HCEC 1CT (cell line): Measurements from ENCODE around the gene ARHGEF33.

Experiments used
- DNase-seq: peaks from one replicate; pipeline ENCODE4 v3.0.0-alpha.2; 2017

Gene ARHGEF33

DNA sequence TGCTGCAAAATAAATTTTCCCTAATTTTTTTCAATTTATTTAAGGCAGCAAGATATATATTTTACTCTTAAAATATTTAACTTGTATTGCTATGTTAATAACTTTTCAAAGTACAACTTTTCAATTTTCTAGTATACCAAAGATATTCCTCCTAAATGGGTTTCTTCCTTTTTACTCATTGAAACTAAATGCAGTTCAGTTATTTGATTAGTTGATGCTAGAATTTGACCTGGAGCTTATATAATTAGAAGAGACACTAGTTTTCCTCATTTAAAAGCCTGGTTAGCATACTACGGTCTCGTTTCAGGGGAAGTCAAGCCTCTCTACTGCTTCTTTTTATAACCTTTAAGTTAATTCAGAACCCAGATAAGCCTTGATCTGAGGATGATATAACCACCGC lies at the start of gene ARHGEF33:
Gene ARHGEF33 (plus strand): TSS at position 301 of the 400 bp plus-strand sequence. CDS start 29,573 bp downstream, outside the sequence.
- no peak for DNase-seq

DNA sequence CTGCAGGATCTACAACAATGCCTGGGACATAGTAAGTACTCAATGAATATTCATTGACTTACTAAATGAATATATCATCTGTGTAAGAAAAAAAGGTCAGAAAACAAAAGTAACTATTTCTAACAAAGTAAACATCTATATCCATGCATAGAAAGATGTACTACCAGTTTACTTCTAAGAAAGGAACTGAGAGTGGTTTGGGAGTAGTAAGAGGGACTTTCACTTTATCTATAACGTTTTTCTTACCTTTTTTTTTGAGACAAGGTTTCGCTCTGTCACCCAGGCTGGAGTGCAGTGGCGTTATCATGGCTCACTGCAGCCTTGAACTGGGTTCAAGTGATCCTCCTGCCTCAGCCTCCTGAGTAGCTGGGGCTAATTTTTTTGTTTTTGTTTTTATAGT lies 39.6 kb upstream of the ARHGEF33 start:
- no peak for DNase-seq

DNA sequence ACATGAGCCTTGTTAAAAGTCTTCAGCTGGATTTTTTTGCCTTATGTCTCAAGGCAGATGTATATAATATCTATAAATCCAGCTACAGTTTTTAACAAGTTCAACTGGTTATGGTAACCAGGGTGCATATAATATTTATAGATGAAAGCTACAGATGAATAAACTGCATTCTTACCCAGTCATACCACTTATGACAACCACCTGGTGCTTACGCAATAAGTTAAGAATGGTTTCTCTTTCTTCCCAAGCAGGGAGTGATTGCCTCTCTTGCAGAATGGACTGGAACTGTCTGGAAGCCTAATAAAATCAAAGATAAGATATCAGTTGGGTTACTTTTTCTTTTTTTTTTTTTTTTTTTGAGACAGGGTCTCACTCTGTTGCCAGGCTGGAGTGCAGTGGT lies 33.5 kb upstream of the ARHGEF33 start:
- peak; percentile 42 for DNase-seq

DNA sequence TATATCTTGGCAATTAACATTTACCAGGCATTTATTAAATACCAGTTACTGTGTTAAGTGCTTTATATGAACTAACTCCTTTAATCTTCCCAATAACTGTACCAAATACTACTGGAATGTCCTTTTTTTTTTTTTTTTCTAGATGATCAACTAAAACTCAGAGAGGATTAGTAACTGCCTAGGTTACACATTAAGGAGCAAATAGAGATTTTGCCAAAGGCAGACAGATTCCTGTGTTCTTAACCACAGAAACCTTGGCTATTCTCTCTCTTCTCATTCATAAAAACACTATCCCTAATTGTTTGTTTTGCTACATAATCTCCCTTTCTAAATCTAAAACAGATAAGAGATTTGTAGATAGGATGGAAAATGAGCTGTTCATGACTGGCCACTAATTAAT lies 27.2 kb upstream of the ARHGEF33 start:
- no peak for DNase-seq

DNA sequence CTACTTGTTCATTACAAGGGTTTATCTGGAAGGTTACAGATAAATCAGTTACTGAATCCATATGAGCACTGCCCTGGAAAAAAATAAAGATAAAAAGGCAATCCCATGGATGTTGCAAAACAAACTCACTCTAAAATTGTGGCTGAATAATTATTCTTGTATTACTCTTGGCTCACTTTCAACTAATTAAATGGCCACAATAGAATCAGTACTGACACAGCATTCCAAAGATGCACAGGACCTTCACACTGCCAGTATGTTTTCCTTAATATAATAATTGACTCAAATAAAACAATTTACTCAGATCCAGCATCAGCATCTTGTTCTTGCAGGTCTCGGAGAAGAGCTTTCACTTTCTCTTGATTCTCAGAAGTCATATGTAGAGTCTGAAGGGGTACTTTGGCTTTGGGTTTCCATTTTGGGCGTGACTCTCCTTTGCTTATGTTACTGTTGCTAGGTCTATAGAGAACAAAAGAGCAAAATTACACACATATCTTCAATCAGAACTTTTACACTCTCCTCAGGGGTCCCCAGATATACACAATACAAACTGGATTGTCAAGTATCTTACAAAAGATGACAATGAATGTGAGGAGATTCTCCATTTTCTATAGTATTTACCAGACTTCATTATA lies 26.5 kb upstream of the ARHGEF33 start:
- no peak for DNase-seq

DNA sequence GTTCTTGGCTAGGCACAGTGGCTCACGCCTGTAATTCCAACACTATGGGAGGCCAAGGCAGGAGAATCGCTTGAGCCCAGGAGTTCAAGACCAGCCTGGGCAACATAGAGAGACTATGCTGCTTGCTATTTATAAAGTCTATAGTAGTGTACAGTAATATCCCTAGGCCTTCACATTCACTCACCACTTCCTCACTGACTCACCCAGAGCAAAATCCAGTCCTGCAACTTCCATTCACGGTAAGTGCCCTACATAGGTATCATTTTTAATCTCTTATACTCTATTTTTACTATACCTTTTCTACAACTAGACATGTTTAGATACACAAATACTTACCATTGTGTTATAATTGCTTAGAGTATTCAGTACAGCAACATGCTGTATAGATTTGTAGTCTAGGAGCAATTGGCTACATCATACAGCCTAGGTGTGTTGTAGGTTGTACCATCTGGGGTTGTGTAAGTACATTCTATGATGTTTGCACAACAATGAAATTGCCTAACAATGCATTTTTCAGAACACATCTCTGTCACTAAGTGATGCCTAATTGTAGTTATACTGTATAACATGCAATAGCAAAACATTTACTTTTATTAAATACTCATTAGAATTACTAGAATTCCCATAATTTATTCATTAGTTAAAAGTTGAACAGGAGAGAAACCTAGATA lies 22.8 kb upstream of the ARHGEF33 start:
- peak; percentile 5 for DNase-seq

DNA sequence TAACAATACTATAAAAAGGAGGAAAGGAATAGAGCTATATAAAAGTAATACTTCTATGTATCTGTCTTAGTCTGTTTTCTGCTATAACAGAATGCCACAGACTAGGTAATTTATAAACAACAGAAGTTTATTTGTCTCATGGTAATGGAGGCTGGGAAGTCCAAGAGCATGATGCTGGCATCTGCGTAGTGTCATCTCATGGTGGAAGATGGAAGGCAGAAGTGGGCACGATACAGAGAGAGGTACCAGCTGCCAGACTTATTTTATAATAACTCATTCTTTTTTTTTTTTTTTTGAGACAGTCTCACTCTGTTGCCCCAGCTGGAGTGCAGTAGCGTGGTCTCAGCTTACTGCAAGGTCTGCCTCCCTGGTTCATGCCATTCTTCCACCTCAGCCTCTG lies 18.2 kb upstream of the ARHGEF33 start:
- no peak for DNase-seq

DNA sequence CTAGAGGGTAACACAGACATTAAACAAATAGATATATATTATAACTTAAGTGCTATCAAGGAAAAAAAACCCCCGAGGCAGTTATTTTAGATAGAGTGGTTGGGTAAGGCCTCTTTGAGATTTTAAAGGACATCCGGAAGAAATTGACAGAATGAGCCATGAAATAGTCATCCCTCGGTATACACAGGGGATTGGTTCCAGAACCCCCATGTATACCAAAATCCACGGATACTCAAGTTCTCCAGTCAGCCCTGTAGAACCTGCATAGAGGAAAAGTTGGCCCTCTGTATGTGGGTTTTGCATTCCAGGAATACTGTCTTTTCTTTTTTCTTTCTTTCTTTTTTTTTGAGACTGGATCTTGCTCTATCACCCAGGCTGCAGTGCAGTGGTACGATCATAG lies 15.9 kb upstream of the ARHGEF33 start:
- no peak for DNase-seq

DNA sequence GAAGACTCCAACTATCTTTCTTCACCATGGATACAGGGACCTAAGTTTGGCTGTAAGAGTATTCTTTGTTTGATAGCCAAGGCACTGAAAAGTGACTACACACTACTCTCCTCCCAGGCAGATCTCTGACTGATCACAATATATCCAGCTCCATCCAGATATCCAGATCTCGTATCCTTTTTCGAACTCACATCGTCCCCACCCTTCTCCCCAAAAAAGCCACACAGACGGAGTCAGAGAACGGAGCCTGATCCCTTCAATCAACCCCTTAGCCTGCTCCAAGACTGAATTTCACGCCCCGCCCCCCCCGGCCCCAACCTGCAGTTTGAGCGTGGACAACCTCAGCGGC lies 14.5 kb upstream of the ARHGEF33 start:
- peak; percentile 3 for DNase-seq

DNA sequence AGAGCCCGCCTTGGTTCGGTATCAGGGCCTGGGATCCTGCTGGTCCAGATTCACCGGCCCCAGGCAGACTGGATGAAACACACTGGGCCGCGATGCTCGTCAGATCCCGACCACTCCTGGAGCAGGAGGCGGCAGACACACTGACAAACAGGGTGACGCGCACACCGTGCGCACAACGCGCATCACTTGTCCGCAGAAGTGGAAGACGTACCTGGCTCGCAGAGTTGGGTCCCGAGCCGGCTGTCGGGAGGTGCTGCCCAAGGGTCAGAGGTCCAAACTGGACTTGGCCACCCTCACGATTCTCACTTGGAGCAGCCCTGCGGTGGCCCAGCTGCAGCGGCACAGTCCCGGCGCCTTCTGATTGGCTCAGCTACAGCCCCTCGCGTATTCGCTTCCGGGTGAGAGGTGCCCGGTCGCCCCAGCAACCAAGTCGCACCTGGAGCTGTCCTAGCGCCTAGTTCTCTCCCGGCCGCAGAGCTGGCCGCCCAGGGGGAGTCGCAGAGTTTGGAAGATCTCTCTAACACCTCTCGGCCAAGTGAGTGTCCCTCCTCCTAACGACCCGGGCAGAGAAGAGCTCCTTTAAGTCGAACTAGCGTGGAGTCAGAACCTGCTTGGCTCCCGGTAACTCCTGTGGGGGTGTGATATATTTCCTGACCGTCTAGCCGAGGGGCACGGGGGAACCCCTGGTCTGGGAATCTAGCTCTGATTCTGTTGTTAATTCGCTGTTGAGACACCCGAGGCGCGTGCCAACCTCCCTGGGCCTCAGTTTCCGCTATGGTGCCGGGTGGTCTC lies 13.9 kb upstream of the ARHGEF33 start, which contains the start of the genes DHX57 and MORN2:
Gene DHX57 (minus strand): TSS at position 359 of the 792 bp plus-strand sequence. CDS start 7,529 bp downstream, outside the sequence.
Gene MORN2 (plus strand): TSS at position 401 of the 792 bp plus-strand sequence.
- peak; percentile 82 for DNase-seq

DNA sequence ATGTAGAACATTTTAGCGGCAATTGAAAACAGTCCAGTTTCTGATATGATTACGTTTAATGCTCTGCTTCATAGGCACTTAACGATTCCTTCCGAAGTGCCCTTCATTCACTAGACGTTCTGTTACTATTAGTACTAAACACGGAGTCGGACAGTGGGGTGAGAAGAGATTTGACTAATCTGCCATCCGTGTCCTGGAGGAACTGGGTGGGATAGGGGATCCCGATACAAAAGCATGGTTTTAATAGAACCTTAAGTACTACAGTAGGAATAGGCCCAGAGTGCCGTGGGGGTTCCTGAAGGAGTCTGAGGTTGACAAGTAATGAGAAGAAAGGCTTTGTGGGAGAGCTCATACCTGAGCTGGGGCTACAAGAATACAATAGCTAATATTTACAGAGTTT lies 13.3 kb upstream of the ARHGEF33 start:
- DNase-seq: no peak

DNA sequence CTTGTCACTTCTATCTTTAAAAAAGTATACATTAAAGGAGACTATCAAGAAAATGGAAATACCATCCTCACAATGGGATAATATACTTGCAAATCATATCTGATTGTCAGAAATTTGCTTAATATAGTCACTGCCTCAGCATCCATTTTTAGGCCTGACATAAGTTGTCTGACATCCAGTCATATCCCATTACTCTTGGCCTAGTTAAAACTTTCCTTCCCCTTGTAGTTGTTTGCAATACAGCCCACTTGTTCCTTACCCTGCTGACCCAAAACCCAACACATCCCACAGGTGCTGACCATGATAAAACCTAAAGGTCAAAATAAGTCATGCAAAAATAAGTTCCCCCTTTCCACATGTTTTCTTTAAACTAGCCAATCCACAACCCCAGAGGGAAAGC lies 3.6 kb upstream of the ARHGEF33 start:
- no peak for DNase-seq

DNA sequence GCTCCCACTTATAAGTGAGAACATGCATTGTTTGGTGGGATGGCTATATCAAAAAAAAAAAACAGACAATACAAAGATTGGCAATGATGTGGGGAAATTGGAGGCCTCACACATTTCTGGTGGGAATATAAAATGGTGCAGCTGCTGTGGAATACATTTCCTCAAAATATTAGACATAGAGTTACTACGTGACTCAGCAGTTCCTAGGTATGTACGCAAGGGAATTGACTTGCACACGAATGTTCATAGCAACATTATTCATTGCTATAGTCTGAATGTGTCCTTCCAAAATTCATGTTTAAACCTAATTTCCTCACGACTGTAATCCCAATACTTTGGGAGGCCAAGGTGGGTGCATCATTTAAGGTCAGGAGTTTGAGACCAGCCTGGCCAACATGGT lies 2.3 kb upstream of the ARHGEF33 start:
- no peak for DNase-seq

DNA sequence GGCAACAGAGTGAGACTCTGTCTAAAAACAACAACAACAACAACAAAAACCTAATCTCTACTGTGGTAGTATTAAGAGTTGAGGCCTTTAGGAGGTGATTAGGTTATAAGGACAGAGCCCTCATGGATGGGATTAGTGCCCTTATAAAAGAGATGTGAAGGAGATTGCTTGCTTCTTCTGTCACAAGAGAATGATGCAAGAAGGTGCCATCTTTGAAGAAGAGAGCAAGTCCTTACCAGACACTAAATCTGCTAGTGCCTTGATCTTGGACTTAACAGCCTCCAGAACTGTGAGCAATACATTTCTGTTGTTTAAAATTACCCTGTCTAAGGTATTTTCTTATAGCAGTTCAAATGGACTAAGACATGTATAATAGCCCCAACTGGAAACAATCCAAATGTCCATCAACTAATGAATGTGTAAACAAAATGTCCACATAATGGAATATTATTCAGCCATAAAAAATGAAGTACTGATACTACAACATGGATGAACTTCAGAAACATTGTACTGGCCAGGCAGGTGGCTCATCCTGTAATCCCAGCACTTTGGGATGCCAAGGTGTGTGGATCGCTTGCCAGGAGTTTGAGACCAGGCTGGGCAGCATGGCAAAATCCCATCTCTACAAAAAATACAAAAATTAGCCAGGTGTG lies 1.6 kb upstream of the ARHGEF33 start:
- no peak for DNase-seq

DNA sequence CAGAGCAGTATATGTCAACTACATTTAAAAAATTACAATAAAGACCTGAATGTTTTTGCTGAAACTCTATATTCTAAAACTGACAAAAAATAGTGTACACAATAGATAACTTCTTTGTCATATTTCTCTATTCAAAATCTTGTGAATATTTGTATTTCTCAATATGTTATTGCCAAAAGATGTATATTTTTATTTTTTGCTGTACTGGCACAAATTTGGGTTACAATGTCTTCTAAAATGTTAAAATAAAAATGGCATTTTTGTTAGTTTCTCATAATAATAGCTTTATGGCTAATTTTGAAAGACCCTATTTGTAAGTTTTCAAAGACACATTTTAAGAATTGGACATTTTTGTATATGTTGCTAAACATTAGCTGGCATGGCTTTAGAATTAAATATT lies 630 bp upstream of the ARHGEF33 start:
- no peak for DNase-seq

DNA sequence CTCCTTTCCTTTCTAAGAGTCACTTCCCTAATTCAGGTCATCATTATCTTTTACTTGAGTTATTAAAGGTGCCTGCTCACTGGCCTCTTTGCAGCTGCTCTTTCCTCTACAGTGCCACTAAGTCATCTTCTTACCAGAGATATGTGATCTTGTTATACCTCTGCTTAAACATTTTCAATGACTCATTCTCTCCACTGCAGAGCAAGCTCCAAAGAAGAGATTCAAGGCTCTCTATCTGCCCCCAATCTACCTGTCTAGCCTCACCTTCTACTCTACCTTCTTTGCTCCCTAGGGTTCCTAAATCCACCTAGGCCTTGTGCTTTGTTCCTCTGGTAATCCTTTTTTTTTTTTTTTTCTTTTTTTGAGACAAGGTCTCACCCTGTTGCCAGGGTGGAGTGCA lies 3.1 kb downstream of the ARHGEF33 start:
- no peak for DNase-seq

DNA sequence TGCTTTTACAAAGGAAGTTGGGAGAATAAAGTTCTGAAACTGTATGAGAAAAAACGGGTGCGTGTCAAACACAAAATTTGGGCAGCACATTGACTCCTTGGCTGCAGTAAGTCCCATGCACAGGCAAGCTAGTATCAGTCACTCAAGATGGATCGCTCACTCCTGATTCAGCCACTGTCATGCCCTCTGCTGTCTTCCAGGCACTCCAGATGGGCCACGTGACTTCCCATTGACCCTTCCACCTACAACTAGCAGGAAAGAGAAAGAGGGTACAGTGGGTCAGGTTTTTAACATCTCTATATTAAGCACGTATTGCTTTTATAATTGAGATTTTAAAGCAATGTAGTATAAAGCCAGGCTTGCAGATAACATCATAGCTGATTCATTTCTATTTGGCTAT lies 8.6 kb downstream of the ARHGEF33 start:
- DNase-seq: peak; percentile 13

DNA sequence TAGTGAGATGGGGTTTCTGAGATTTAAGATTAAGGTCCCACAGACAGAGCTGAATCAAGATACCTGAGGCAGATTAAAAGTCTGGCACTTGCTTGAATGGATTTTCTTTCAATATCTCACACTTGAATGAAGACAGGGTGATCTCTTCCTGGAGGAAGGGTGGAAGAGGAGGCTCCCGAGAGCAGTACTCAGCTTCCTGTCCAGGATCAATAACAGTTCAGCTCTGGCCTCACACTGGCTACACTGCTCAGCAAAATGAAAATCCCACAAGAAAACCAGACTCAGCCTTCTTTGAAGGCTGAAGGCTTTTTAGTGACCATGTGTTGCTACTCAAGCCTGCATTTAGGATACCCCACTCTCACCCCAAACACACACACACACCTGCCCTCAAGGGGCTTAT lies 11.1 kb downstream of the ARHGEF33 start:
- no peak for DNase-seq

DNA sequence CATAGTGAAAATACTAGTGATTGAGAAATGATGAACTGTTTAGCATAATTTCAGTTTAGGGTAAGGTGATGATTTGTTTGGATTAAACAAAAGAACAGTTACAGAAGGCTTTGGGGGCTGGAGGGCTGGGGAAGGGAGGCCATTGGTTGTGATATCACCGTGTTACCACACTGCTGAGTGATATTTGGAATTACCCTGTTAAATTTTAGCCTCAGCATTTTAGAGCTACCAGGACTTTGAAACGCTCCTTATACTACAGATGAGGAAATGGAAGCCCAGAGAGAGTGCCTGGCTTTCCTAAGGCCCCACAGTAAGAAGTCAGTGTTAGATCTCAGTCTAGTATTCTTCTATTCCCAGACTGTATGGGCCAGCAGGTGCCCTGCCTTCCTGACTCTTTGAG lies 15.6 kb downstream of the ARHGEF33 start:
- DNase-seq: no peak

DNA sequence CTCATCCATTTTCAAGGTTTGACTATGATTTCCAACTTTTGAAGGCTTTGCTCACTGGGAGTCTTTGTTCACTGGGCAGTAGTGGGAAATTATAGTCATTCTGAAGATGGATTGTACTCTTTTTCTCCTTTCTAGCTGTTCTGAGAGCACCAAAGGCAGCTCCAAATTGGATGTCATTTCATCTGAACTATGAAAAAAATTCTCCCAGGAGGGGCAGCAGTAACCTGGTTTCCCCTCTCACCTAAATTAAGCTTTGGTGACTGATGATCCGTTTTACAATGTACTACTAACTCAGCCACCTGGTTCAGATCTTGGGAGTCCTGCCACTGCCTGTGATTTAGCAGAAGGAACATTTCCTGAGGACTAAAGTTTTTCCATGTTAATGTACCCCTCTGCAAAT lies 17.6 kb downstream of the ARHGEF33 start:
- no peak for DNase-seq

DNA sequence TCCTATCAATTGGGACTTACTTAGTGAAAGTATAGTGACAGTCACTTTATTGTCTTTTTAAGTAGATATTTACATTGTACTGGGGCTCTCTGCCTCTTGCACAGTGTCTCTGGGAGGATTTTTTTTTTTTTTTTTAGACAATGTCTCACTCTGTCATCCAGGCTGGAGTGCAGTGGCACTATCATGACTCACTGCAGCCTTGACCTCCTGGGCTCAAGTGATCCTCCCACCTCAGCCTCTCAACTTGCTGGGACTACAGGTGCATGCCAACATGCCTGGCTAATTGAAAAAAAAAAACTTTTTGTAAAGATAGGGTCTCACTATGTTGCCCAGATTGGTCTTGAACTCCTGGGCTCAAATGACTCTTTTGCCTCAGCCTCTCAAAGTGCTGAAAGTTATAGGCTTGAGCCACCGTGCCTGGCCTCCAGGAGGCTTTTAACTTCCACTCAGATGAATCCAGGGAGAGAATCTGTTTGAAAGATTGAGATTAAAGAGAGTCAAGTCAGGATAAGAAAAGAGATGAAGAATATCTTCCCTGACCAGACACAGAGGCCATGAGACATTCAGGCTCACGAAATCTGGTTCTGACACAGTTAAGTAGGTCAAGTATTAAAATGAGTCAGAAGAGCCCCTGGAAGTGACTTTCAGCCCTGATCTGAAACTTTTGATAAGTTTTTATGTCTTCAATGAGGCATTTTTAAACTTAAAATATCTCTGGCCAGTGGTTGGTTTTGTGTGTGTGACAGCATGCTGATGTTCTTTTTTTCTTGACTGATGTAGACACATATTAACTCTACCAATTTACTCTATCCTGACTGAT lies 18.3 kb downstream of the ARHGEF33 start:
- DNase-seq: no peak

DNA sequence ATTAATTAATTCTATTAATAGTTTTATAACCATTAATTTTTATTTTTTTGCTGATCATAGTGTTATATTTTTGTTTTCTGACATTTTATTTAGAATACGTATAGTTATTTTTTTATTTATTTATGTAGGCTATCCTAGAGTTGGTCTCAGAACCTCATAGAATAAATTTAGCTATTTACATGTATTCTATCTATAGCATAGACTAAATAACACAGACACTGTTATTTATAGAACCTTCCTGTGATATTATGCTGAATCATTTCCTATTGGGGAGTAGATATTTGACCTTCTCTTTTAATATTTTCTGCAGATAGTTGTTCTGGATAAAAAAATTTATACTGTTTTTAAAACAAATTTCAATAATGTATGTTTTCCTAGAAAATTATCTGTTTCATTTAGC lies 20.2 kb downstream of the ARHGEF33 start:
- peak; percentile 7 for DNase-seq

DNA sequence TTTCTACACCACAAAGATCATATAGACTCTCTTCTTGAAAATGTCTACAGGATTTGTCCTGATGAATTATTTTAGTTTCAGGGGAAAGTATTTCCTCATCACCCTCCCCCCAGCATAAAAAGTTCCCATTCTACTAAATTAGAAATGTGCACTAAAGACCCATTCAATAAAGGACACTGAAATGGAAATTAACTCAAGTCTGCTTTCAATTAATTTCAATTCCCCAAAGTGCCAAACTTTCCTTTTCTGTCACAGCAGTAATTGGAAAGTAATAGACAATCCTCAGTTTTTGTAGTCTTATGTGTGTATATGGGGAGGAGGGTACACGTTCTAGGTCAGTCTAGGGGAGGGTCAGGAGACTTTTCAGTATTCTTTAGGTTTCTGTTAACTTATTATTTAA lies 21.5 kb downstream of the ARHGEF33 start:
- no peak for DNase-seq
